Measurements from ENCODE around the gene CAPNS2.

The CAPNS2 gene

GRCh38 chr16:55566432-55567175 lies at the start of gene CAPNS2:
CAPNS2 (plus strand) TSS chr16:55566684; CDS start chr16:55566757, 73 bp downstream.
- no peak for DNase-seq

DNA sequence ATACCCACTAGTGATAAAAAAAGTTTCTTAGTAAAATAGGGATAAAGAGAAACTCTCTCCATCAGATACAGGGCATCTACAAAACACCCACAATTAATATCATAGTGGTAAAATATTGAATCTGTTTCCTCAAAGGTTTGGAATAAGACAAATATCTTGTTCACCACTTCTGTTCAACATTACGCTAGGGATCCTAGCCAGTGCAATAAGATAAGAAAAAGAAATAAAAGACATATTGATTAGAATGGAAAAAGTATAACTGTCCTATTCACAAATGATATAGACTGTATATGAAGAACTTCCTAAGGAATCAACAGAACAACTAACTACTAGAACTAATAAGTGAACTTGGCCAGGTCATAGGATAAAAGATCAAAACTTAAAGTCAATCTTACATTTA lies 44.7 kb upstream of the CAPNS2 start:
- DNase-seq, result no peak

- no peak for DNase-seq
Observed at GRCh38 chr16:55526441-55526840, 40.0 kb upstream of the CAPNS2 start.

- DNase-seq, result no peak
Observed at GRCh38 chr16:55527885-55528284, 38.6 kb upstream of the CAPNS2 start.

- DNase-seq, result no peak
Observed at GRCh38 chr16:55529018-55529417, 37.5 kb upstream of the CAPNS2 start.

- no peak for DNase-seq
Observed at GRCh38 chr16:55530316-55530856, 36.1 kb upstream of the CAPNS2 start.

DNA sequence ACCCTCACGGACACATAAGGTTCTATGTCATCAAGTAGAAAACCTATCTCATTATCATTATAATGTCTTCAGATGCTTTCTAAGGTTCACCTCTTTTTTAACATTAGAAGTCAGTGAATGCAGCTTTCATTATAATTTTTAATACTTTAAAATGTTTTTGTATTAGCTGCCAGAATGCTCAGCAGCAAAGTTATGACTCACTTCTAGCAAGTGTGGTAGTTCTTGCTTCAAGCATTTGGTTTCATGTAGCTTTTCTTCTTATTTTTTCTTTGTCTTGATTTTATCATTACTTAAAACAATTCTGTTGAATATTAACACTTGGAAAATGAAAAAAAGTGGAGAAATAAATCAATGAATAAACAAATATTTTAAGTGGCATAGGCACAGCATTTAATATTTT lies 34.3 kb upstream of the CAPNS2 start:
- DNase-seq, result no peak

DNA sequence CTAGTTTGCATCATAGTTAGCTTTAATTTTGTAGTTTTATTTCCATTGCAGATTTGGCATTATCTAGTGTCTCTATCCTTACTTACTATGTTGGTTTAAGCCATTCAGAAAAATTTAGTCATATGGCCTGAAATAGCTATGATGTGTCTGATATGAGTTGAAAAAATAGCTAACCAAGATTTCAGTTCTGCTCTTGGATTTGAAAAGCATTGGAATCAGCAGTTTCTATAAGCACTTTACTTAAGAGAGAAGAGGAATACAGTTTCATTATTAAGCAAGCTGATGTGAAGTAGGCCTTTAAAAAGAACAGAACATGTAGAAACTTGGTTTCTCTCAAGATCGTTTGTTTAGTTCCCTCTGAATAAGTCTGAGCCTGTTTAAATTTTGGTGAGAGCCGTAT lies 31.7 kb upstream of the CAPNS2 start:
- no peak for DNase-seq

- no peak for DNase-seq
Observed at GRCh38 chr16:55539049-55539448, 27.4 kb upstream of the CAPNS2 start.

GRCh38 chr16:55539488-55539887 lies 27.0 kb upstream of the CAPNS2 start:
- DNase-seq, result no peak

GRCh38 chr16:55540221-55540620 lies 26.3 kb upstream of the CAPNS2 start:
- no peak for DNase-seq

DNA sequence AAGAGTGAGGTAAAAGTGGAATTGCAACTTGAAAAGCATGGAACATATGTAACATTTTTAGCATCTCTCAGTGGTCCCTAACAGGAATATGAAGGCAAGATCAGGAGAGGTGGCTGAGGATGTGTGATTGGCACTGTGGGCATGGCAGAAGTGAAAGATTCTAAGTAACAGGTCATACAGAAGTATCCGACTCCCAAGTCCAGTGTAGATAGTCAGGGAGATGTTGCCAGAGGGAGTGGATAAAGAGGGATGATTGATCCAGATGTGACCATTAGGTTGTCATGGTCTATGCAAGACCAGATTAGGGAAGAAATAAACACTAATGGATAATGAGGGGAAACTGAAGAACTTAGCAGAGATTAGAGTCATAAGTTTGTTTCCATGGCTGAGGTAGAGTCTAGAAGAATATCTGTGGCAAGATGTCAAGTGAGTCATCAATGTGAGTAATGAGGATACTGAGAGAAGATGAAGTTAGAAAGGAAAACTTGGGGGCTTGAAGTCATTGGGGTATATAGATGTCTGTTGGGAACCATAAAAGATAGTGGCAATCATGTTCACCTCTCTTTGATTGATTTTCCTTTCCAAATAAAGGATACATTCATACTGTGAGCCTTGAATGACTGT lies 23.9 kb upstream of the CAPNS2 start:
- DNase-seq, result no peak

DNA sequence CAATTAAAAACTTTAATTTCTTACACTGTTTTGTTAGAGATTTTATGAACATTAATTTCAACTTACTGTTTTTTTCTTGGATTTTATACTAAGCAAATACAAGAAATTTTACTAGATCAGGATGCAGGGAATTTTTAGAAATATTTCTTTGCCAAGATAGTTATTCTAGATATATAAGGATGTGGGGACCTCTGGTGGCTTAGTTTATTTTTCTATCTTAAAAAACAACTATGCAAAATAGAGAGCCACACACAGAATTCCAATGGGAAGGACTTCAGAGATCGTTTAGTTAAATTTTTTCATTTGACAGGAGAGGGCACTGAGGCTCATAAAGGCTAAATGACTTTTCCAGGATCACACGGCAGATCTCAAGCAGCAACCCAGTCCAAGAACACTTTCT lies 23.0 kb upstream of the CAPNS2 start:
- peak; percentile 3 for DNase-seq

DNA sequence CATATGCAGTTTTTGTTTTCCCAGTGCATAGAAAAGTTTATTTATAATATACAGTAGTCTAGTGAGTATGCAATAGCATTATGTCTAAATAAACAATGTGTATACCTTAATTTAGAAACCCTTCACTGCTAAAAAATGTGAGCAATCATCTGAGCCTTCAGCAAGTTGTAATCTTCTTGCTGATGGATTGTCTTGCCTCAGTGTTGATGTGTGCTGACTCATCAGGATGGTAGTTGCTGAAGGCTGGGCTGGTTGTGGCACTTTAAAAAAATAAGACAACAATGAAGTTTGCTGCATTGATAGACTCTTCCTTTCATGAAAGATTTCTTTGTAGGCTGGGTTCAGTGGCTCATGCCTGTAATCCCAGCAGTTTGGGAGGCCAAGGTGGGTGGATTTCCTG lies 13.9 kb upstream of the CAPNS2 start:
- no peak for DNase-seq

- no peak for DNase-seq
Observed at GRCh38 chr16:55555436-55555835, 11.0 kb upstream of the CAPNS2 start.

DNA sequence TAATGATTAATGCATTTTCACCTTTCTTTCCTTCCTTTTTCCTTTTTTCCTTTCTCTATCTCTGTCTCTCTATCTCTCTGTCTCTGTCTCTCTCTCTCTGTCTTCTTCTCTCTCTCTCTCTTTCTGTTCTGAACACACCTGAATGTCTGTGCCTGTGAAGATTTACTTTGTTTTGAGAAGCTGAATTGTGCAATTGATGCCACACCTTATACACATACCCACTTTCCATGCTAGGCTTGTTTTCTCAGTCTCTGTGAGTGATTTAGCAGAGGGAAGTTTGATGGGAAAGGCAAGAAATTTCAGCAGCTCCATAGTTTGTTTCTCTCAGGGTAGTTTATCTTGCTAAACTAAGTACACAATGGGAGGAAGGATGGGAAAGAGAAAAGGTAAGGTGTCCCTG lies 9.3 kb upstream of the CAPNS2 start:
- no peak for DNase-seq

- no peak for DNase-seq
Observed at GRCh38 chr16:55559233-55559632, 7.3 kb upstream of the CAPNS2 start.

DNA sequence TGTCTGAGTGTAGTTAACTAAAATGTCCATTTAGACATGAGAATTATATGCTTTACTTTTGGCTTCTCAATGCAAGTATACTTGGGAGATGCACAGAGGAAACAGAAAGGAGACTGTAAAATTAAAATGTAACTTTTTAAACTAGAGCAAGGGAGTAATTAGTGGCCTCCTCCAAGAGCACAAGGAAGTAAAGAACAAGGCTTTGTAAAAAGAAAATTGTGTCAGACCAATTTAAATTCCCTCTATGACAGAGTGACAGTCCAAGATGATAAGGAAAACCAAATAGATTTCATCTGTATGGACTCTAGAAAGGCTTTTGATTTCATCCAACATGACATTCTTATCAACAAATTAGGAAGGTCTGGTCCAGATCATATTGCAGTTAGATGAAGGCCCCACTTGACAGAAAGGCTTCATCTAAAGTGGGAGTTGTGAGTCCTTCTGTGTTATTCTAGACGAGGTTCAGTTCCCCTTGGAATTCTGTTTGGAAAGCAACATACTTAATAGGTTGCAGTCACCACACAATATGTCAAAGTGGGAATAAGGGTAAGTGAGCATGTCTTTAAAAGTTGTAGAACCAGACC lies 6.5 kb upstream of the CAPNS2 start:
- no peak for DNase-seq

GRCh38 chr16:55561319-55561848 lies 5.1 kb upstream of the CAPNS2 start:
- no peak for DNase-seq

DNA sequence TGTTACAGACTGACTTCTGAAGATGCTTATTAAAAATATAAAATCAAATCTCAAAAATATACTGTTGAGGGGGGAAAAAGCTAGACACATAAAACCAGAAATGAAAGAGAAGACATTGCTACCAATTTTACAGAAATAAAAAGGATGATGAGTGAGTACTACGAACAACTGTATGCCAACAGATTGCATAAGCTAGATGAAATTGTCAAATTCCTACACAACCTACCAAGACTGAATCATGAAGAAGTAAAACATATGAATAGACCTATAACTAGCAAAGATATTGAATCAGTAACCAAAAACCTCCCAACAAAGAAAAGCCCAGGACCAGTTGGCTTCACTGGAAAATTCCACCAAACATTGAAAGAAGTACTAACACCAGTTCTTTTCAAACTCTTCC lies 3.5 kb upstream of the CAPNS2 start:
- no peak for DNase-seq

DNA sequence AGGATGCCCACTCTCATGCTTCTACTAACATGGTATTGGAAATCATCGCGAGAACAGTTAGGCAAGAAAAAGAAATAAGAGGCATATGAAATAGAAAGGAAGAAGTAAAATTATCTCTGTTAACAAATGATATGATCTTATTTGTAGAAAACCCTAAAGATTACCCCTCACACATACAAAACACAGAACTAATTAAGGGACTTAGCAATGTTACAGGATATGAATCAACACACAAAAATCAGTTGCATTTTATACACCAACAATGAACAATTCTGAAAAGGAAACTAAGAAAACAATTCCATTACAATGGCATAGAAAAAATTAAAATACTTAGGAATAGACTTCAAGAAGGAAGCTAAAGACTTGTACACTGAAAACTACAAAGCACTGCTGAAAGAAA lies 2.7 kb upstream of the CAPNS2 start:
- DNase-seq, result no peak

DNA sequence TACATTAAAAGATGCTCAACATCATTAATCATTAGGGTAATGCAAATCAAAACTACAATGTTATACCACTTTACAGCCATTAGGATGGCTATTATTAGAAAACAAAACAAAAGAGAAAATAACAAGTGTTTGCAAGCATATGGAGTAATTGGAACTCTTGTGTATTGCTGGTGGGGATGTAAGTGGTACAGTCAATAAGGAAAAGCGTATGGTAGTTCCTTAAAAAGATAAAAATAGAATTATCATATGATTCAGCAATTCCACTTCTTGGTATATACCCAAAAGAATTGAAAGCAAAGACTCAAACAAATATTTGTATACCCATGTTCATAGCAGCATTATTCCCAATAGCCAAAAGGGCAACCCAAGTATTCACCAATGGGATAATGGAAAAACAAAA lies 1.4 kb upstream of the CAPNS2 start:
- DNase-seq, result no peak

- no peak for DNase-seq
Observed at GRCh38 chr16:55567382-55567781, 898 bp downstream of the CAPNS2 start.

DNA sequence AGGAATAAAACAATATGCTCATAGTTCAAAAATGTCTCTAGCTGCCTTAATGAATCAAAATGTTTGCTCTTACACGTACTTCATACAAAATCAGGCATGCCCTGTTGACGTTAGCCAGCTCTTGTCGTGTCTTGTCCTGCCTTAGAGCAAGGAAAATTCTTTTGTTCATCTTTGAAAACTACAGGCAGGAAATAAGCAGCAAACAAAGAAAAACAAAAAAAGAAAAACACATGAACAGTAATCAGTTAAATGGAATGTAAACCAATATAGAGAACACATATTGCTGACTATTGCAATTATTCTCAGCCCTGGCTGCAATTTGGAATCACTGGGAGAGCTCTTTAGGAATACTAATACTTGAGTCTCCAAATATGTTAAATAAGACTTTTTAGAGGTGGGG lies 1.7 kb downstream of the CAPNS2 start:
- DNase-seq, result no peak

Data from NCI-H2171 treated with DMSO at 0.1 percent for 48 hours (cell line).